DMS53 (cell line): ENCODE measurements around the gene LIN54.
A peak's percentile ranks its signal among the peaks of the same experiment; 100 is the strongest.
"Not testable (repeated sequence)": the region's sequence is repeated elsewhere in the genome, so short reads cannot be mapped to it uniquely, and the experiment has no call there.

Source experiments
- DNase-seq: peaks from one replicate; lab custom pipeline; 2025; lab: John Stamatoyannopoulos, UW

The LIN54 gene

DNA sequence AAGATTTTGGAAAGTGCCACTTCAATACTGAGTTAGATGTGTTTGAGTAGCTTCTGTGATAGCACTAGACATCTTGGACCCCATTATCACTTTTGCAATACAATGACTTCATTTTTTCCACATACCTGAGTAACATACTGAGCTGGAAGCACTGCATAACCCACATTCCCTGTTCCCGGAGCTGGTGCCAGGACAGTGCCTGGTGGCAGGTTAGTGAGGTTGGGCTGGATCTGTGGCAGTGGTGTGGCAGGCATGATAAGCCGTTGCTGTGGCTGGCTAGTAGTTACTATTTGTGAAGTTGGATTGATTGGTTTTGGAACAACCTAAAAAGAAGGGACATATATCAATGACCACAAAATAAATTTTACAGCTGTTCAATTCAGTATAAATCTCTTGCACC, 71.2 kb downstream of the LIN54 start:
- no peak for DNase-seq

DNA sequence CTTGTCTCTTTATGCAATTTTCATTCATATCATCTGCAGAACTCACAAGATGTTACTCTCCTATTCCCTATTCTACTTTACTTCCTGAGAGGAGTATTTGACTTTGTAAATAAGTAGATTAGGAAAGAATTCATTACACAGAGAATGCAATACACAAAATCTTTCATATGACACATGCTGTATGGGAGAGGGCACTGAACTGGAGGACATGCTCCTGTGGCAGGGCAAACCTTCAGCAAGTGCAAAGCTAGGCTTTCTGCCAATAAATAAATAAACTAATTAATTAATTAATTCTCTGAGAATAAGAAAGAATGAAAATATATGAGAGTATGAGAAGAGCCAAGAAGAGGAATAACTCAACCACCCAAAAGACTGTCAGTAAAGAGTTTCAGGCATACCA, 76.2 kb downstream of the LIN54 start:
- DNase-seq: no peak

DNA sequence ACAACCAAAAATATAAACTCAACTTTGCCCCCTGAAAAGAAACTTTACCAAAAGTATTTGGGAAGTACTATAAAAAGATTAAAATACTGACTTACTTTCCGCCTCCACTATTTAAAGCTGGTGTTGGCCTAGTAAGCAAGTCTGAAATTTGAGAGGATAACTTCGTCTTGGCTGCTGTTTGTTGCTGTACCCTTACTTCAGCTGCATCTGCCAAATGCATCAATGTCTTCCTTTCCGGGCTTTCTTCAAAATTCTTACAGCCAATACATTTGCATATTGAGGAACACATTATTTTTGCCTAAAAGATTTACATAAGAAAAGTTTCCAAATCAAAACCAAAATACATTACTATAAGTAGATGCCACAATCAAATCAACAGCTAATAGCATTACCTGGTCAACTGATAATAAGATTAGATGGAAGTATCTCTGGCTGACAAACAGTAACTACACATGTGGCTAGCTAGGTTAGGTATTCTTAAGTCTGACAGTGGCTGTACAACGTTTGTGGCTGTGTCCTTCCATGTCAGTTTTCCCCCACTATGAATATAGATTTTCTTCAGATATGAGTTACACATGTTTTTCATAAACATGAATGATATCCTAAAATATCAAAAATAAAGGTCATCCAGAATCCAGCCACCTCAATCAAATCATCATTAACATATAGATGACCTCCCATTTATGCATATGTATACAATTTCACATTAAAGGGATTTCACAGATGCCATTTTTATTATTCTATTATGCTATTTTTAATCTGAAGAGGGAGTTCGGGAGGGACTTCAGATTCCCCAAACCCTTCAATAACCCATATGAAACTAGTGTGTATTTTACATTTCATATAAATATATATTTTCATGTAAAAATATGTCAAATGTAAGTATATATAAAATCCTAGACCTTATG, 79.5 kb downstream of the LIN54 start:
- no peak for DNase-seq

DNA sequence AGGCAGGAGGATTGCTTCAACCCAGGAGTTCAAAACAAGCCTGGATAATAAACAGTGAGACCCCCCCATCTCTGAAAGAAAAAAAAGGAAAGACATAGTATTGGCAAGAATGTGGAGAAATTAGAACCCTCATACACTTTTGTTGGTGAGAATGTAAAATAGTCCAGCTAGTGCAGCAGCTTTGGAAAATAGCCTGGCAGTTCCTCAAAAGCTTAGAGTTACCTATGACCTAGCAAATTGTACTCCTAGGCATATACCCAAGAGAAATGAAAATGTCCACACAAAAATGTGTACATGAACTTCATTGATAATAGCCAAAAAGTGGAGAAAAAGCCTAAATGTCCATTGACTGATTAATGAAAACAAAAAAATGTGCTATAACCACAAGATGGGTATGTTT, 88.8 kb downstream of the LIN54 start:
- no peak for DNase-seq

DNA sequence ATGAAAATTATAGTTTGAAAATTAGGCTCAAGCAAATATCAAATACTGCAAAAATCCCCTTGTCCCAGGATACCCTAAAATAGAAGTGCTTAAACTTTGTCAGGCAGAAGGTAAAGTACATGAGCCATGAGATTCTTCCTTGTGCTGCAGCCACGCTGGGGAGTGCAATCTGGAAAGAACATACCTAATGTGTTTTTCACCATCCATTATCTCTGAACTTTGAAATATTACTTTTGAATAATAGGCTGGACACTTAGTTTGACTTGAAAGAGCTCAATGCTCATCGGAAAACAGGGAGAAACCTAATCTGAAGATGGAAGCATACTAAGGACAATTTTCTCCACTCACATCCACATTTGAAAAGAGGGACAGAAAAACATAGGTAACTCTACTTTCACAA, 91.2 kb downstream of the LIN54 start:
- no peak for DNase-seq

DNA sequence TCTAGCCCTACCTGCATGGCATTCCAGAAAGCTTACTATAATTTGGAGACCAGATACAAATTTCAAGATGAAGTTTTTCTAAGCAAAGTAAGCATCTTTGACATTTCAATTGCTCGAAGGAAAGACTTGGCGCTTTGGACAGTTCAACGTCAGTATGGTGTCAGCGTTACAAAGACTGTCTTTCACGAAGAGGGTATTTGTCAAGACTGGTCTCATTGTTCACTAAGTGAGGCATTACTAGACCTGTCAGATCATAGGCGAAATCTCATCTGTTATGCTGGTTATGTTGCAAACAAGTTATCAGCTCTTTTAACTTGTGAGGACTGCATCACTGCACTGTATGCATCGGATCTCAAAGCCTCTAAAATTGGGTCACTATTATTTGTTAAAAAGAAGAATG, 92.5 kb downstream of the LIN54 start:
- no peak for DNase-seq

DNA sequence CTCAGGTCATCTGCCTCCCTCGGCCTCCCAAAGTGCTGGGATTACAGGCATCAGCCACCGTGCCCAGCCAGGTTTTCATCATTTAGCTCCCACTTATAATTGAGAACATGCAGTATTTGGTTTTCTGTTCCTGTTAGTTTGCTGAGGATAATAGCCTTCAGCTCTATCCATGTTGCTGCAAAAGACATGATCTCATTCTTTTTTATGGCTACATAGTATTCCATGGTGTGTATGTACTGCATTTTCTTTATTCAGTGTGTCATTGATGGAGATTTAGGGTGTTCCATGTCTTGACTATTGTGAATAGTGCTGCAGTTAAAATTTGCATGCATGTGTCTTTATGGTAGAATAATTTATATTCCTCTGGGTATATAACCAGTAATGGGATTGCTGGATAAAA, 96.7 kb downstream of the LIN54 start:
- not testable (repeated sequence) for DNase-seq

DNA sequence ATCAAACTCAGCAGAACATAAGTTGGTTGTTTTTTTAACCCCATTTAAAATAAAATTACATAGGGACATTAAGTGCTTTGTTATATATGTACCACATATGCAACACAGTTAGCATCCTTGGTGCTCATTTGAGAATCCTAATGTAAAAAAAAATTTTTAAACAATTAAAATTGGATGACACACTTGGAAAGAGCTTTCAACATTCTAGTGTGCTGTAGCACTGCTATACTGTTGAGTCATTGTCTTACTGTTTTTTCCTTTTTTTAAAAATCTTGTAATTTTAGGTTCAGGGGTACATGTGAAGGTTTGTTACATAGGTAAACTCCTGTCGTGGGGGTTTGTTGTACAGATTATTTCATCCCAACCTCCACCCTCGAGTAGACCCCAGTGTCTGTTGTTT, 97.3 kb downstream of the LIN54 start:
- DNase-seq: no peak

DNA sequence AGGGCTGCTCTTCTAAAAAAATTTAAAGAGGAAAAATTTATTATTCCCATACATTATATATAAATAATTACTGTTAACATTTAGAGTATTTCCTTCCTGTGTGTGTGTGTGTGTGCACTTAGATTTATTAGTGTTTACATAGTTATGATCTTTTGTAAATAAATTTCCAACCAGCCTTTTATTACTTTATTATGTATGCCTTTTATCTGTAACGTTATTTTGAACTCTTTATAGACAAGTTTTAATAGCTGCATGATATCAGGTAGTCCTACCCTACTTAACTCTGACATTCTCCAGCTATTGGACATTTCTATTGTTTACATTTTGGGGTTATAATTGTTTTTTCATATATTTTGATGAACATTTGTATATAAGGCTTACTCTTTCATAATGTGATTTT, 101.3 kb downstream of the LIN54 start:
- DNase-seq: no peak

DNA sequence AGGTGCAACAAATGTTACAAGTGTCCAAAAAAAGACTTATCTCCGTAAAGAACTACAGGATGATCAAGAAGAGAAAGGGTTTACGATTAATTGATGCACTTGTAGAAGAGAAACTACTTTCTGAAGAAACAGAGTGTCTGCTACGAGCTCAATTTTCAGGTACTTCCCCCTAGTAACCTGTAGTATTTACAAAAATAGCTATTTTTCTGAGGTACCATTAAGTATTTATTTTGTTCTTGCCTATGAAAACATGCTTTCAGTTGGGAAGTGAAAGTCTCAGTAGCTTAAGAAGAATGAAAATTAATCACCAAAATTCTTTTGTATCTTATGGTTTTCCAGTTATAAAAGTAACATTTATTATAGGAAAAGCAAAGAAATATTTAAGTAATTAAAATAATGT, 104.2 kb downstream of the LIN54 start:
- DNase-seq: no peak

DNA sequence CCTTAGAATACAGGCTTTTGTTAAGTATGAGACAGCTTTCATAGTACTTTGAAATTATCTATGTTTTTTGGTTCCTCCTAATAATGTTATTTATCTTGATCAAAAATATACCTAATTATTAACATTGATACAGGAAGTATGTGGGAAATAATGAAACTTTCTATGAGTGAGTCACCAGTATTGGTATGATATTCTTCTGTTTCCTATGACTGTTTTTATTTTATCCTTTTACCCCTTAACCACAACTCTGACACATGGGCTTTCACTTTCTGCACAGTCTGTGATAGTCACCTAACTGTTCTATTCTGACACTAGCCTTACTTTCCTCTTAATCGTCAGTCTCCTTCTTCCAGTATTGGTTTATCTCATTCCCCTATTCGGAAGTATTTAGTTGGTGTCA, 105.4 kb downstream of the LIN54 start:
- no peak for DNase-seq

DNA sequence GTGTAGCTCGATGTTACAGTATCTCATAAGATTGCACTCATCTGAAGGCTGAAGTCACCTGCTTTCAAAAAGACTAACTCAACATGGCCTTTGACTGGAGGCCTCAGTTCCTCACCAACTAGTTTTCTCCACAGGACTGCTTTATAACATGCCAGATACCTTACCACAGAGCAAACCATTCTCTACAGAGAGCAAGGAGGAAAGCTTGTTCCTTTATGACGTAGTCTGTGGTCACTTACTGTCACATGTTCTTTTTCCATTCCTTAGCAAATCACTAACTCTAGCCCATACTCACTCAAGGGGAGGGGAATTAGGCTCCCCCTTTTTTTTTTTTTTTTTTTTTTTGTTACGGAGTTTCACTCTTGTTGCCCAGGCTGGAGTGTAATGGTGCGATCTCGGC, 106.9 kb downstream of the LIN54 start:
- no peak for DNase-seq

DNA sequence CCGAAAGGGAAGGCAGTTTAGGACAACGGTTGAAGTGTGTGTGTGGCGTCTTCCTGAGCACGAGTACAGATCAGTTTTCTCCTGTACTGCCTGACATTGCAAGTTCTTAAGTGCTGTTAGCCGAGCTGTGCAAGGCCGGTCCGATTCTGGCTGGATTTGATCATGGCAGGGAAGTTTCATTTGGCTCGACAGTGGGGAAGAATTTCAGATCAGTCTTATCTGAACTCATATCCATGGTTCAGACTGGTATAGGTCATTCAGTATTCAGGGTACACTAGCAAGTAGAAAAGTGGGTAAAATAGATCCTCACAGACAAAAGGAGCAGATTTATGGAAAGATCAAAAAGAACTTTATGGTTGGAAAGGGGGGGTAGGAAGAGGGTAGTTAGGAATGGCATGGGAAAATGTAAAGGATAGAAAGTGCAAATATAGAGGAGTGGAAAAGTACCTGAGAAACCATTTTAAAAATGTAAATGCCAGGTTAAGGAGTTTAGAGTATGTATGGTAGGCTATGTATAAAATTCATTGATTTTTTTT, 109.4 kb downstream of the LIN54 start:
- no peak for DNase-seq

DNA sequence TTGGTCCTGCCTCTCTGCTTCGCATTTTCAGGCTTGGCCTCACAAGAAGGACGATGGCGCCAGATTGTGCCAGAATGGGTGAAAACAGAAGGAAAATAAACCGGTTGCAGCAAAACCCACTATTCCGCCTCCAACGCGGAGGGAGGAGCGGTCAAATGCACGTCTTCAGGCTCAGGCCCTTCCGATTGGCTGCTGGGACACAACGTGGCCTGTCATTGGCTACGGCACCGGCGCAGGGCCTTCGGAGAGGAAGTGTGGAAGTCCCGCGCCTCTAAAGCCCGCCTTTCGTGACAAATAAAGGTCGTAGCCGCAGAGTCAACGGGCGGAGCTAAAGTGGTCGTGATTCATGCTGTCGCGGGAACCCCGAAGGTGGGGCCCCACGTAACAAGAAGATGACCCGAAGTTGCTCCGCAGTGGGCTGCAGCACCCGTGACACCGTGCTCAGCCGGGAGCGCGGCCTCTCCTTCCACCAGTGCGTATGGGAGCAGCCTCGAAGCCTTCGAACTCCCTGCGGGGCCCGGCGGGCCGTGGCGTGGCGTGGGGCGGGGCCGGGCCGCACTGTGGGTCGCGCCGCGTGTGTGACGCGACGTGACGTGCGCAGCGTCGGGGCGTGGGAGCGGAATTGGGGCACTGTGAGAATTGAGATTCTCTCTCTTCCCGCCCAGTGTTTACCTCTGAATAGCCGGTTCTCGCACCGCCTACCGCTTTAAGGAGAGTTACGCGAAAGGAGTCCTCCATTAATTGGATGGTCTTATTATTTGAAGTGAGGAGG, 110.0 kb downstream of the LIN54 start, which contains the start of gene THAP9:
Gene THAP9 (plus strand): TSS at position 325 of the 772 bp plus-strand sequence. CDS start 68 bp downstream, at position 393.
- peak; percentile 99 for DNase-seq

DNA sequence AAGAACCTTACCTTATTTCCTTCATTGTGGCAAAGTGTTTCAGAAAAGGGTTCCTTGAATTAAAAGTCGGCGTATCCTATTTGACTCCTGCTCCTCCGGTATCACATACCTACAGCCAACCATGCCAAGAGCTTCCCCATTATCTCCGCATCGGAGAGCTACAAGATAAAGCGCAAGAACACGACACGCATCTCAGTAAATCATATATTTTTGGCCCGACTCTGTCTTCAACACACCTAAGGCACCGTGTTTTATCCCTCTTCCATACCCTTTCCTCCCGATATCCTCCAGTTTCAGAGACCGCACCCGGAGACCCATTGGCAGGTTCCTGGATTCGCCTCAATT, 110.6 kb downstream of the LIN54 start:
- peak; percentile 65 for DNase-seq

DNA sequence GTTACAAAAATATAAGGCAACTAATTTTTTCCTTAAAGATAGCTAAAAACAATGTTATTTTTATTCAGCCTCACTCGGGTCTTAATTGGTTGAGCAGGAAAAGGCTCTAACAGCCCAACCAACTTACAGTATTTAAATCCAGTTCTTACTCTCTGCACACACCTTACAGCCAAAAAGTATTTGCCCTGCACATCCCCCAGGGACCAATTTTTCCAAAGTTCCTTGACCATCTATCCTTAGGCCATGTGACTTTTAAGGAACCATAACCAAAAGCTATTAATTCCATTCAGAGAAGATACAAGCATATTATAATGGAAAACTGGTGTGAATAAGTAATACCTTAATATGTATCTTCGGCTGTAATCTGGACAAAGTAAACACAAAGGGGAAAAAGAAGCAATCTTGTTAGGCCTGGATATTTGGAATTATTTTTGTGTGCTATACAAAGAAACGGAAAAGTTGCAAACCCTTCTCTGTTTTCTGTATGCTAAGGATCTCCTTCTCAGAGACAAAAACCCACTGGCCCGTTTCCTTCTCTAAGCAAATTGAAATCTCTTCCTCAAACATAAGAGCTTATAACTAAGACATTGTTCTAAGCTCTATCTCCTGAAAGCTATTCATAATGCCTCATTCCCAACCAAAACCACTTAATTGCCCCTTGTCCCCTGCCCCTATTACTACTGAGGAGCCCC, 111.1 kb downstream of the LIN54 start:
- peak; percentile 7 for DNase-seq

DNA sequence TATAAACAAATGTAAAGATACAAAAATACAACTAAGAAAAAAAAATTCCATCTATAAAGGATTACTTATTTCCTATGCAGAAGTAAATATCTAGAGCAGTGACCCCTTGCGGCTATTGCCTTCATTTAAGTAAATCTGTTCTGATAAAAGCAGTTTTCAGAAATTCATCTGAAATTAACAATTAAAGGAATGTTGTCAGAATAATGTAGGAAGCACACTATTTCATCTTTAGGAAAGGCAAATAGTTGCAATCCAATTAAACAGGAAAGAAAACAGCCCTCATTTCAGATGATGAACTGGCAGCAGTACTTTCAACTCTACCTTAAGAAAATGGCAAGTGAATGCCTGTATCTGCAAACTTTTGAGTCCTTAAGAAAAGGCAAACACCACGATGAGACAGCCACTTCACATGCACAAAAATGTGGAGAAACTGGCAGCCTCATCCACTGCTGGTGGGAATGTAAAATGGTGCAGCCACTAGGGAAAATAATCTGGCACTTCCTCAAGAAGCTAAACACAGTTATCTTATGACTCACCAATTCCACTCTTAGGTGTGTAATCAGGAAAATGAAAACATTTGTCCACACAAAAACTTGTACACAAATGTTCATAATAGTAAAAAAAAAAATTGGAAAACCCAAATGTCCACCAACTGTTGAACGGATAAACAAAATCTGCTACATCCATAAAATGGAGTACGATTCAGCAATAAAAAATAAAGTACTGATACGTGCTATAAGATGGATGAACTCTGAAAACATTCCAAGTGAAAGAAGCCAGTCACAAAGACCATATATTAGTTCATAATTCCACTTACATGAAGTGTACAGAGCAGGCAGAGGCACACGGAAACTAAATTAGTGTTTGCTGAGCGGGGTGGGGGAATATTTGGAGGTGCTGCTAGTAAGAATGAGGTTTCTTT, 112.0 kb downstream of the LIN54 start:
- DNase-seq: peak; percentile 27

DNA sequence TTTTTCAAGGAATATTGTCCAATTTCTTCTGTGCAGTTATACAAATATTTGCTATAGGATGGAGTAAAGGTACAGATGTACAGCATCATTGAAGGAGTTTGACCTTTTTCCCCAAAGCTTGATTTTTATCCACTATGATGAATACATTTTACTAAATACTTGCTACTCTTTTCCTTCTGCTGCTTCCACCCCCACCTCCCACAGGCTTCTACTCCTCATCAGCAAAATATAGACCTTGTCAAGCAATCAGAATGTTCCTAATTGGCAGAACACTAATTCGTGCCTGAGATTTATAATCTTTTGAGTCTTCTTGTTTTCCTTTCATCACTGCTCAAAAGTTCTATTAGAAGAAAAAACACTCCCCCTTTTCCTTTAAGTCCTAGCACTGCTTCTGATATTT, 113.9 kb downstream of the LIN54 start:
- no peak for DNase-seq

DNA sequence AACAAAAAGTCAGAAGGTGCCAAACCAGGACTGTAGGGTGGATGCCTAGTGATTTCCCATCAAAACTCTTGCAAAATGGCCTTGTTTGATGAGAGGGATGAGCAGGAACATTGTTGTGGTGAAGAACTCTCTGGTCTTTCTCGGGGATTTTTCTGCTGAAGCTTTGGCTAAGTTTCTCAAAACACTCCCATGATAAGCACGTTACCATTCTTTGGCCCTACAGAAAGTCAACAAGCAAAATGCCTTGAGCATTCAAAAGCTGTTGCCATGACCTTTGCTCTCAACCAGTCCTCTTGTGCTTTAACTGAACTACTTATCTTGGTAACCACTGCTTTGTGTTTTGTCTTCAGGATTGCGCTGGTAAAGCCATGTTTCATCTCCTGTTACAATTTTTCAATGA, 116.7 kb downstream of the LIN54 start:
- DNase-seq: no peak

DNA sequence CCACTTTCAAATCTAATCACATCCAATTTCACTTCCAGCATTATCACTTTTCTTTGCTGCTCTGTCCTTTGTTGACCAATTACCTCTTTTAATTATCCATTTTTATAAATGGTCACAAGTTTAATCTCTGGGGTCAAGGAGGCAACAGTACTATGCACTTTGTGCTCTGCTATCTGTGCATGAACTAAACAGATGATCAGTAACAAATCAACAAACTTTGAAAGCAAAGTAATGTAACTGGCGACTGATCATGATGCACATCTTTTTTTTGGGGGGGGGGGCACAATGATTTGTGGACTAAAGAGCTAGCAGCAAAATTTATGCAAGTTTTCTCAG, 118.2 kb downstream of the LIN54 start:
- no peak for DNase-seq

DNA sequence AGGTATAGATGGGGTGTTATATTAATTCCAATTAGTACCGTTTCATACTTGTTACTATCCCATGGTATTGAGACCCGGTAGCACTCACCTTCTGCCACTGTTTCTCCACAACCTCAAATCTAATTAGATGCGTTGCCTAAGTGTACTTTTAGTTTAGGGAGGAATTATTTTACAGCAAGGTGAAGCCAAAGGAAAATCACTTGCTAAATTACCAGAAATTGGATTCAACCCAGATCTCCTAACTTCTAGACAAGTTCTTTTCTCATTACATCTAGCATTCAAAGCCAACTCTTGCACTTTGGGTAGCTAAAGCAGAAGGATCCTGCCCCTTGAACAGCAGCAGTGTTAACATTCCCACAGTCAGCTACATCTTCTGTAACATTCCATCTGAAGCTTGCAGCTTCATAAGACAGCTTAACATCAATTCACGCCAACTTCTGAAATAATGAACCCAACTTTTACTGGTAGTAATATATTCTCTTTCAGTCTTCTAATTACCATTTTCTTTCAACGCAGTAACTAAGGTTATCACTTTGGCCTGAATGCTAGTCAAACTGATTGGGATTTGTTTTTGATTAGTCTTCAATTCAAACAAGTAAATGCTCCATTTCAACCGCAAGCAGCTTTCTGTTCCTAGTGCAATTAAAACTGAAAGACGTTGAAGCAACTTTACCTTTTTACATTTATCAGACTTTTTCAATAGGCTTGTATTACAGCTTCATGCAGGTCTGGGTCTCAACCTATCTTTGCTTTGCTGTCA, 118.7 kb downstream of the LIN54 start:
- peak; percentile 43 for DNase-seq
